Measurements from ENCODE around the gene CLEC4M. TPM values are rescaled to one million over a fixed set of nuclear protein-coding genes. Genes with fewer than 3 reads are reported as not detected.
A peak's percentile ranks its signal among the peaks of the same experiment; 100 is the strongest.

CLEC4M gene
- total RNA-seq, 1 donor from 2014 or later, result 4.8 TPM

DNA sequence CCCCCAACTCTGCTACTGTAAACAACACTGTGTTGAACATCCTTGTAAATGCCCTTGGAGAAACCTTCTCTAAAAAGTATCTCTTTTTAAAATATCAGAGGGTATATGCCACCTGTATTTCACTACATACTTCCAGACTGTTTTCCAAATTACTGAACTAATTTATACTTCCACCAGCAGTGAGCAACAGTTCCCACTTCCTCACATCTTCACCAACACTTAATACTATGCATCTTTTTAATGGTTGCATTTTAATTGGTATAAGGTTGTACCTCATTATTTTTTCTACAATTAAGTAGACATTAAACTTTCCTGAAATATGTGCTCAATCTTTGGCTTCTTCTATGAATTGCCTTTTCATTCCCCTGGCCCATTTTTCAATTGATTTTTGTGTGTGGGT, 21.8 kb downstream of the CLEC4M start:
- H3K36me3 ChIP-seq, result no peaks in the 10 kb centered on the region
- no peaks in the 10 kb centered on the region for H3K4me1 ChIP-seq
- H3K27me3 ChIP-seq, result peaks cover 28% of the 10 kb centered on the region
- H3K27ac ChIP-seq, result no peak overlapping the region
- H3K4me3 ChIP-seq, result no peak overlapping the region
- TF ChIP-seq, protein P1, sequence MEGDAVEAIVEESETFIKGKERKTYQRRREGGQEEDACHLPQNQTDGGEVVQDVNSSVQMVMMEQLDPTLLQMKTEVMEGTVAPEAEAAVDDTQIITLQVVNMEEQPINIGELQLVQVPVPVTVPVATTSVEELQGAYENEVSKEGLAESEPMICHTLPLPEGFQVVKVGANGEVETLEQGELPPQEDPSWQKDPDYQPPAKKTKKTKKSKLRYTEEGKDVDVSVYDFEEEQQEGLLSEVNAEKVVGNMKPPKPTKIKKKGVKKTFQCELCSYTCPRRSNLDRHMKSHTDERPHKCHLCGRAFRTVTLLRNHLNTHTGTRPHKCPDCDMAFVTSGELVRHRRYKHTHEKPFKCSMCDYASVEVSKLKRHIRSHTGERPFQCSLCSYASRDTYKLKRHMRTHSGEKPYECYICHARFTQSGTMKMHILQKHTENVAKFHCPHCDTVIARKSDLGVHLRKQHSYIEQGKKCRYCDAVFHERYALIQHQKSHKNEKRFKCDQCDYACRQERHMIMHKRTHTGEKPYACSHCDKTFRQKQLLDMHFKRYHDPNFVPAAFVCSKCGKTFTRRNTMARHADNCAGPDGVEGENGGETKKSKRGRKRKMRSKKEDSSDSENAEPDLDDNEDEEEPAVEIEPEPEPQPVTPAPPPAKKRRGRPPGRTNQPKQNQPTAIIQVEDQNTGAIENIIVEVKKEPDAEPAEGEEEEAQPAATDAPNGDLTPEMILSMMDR (IDR thresholded peaks at IDR 0.05), result no peak
- intact Hi-C loops (cut with DNase I), result no loop called here
- DNase-seq, result no peak
- H3K9me3 ChIP-seq, result no peaks in the 10 kb centered on the region
- no peak for ATAC-seq

DNA sequence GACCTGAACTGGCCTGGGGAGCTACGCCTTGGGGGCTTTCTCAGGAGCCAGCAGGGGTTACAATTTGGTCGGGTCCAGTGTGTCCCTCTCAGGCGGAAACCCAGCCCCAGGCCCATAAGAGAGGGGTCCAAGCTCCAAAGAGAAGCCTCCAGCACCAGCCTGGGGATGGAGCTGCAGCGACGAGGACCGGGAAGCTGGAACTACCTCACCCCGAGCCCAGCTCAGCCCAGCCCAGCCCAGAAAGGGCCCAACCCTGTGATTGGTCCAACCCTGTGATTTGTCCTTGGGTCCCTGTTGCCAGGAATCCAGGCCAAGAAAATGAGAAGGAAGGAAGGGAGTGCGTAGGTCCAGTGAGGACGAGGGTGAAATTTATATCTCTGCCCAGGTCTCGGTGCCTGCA, 24.1 kb downstream of the CLEC4M start:
- Histone ChIP-seq H3K9me3 (no peaks in the 10 kb centered on the region), H3K27me3 (peaks cover 36% of the 10 kb centered on the region)
- ATAC-seq, result no peak

DNA sequence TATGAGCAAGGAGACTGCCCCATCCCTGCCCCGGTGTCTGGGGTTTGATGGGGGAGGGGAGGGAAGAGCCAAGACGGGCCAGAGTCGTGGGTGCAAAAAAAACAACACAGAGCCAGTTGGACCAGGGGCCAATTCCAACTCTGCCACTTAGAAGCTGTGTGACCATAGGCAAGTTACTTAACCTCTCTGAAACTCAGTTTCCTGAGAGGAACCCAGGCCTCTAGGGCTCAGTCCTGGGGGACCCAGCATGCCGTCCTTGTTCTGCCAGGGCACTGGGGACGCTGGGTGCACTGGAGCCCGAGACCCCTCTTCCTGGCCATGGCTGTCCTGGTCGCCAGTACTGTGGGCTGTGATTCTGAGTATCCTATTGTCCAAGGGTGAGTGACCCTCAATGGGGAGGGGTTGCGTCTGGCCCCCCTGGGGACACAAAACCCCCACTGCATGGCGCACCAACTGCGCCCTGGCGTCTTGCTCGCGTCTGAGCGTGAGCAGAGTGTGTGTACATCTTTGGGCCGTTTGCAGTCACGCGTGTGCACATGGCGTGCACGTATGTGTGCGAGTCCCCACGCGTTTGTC, 24.6 kb downstream of the CLEC4M start:
- Histone ChIP-seq H3K4me1 (no peaks in the 10 kb centered on the region), H3K4me3 (peak overlapping the region; percentile 30), H3K9me3 (no peaks in the 10 kb centered on the region), H3K36me3 (no peaks in the 10 kb centered on the region), H3K27me3 (peaks cover 36% of the 10 kb centered on the region), H3K27ac (no peak overlapping the region)
- intact Hi-C loops (cut with DNase I), result no loop called here
- DNase-seq, result no peak
- TF ChIP-seq, protein P1 (IDR thresholded peaks at IDR 0.05), result no peak
- no peak for ATAC-seq

More for the DNA sequence above, 24.1 kb downstream of the CLEC4M start:
- no peak overlapping the region for H3K27ac ChIP-seq
- TF ChIP-seq, protein P1 (IDR thresholded peaks at IDR 0.05), result no peak
- H3K4me1 ChIP-seq, result no peaks in the 10 kb centered on the region
- no peaks in the 10 kb centered on the region for H3K36me3 ChIP-seq
- peak overlapping the region; percentile 30 for H3K4me3 ChIP-seq
- no peak for DNase-seq
- intact Hi-C loops (cut with DNase I), result no loop called here

DNA sequence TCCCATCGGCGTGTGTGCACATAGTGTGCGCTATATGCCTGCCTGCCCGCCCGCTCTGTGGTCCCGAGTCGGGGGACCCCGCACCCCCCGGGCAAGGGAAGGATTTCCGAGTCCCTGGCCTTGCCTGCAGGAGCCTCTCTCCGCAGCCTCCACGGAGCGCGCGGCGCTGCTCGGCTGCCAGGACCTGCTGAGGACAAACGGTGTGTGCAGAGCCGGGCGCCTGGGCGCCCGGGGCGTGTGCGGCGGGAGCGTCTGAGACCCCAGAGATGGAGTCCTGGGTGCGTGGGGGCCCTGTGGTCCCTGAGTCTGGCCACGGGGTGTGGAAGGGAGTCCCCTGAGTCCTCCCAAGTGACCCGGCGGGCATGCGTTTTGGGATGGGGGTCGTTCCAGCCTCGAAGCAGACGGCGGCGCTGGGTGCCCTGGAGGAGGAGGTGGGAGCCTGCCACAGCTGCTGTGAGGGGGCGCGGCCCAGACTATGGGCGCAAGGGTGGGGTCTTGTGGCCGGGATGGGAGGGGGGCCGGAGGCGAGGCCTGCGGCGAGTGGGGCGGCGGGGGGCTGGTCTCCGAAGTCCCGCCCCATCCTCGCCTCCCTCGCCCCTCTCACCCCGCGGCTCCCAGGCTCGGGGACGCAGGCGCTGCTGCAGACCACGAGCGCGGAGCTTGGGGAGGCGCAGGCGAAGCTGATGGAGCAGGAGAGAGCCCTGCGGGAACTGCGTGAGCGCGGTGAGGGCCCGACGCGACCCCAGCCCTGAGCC, 25.3 kb downstream of the CLEC4M start:
- Histone ChIP-seq H3K27ac (no peak overlapping the region), H3K4me1 (no peaks in the 10 kb centered on the region), H3K9me3 (no peaks in the 10 kb centered on the region), H3K4me3 (peak overlapping the region; percentile 30), H3K36me3 (no peaks in the 10 kb centered on the region), H3K27me3 (peaks cover 36% of the 10 kb centered on the region)
- TF ChIP-seq, protein P1 (IDR thresholded peaks at IDR 0.05), result no peak
- no peak for ATAC-seq
- intact Hi-C loops (cut with DNase I), result no loop called here
- no peak for DNase-seq

DNA sequence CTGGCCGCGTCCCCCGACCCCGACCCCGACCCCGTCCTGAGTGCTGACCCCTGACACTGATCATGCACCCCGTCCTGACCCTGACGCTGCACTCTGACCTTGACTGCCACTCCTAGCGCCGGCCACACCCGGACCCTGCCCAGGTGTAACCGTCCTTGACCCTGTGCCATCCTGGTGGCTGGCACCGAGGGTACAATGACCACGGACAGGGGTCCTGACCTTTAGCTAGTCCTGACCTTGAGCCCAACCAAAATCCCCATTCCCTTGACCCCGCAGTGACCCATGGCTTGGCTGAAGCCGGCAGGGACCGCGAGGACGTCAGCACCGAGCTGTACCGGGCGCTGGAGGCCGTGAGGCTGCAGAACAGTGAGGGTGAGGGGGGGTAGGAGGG, 25.9 kb downstream of the CLEC4M start:
- Histone ChIP-seq H3K36me3 (no peaks in the 10 kb centered on the region), H3K27me3 (peaks cover 36% of the 10 kb centered on the region), H3K9me3 (no peaks in the 10 kb centered on the region), H3K27ac (no peak overlapping the region), H3K4me1 (no peaks in the 10 kb centered on the region), H3K4me3 (no peak overlapping the region)
- TF ChIP-seq, protein P1 (IDR thresholded peaks at IDR 0.05), result no peak
- DNase-seq (no peak), ATAC-seq (no peak)
- intact Hi-C loops (cut with DNase I), result no loop called here
